ENCODE results near the gene EFL1. TPM values are rescaled to one million over a fixed set of nuclear protein-coding genes. Genes with fewer than 3 reads are reported as not detected.
"Not testable (repeated sequence)": the region's sequence is repeated elsewhere in the genome, so short reads cannot be mapped to it uniquely, and the experiment has no call there.

EFL1 gene
- total RNA-seq, 1 donor from 2014 or later, result 13.3 TPM

GRCh38 chr15:82243644-82244043, 18.9 kb downstream of the EFL1 start:
- H3K36me3 ChIP-seq; intact Hi-C loops (cut with DNase I): not testable (repeated sequence)

GRCh38 chr15:82241836-82242499, 20.6 kb downstream of the EFL1 start:
- H3K9me3 ChIP-seq; intact Hi-C loops (cut with DNase I); H3K27ac ChIP-seq; H3K36me3 ChIP-seq; H3K27me3 ChIP-seq; H3K4me3 ChIP-seq; H3K4me1 ChIP-seq; DNase-seq (ENCODE audit: extremely low spot score in 2 of 2): not testable (repeated sequence)

More at GRCh38 chr15:82243644-82244043, 18.9 kb downstream of the EFL1 start:
- not testable (repeated sequence) for H3K4me3 ChIP-seq; H3K9me3 ChIP-seq; H3K27me3 ChIP-seq; H3K4me1 ChIP-seq; DNase-seq (ENCODE audit: extremely low spot score in 2 of 2); H3K27ac ChIP-seq

GRCh38 chr15:82239685-82240391, 22.7 kb downstream of the EFL1 start:
- H3K36me3 ChIP-seq, result peaks cover 0 to 10% of the 10 kb centered on the region in 2 donors

GRCh38 chr15:82237944-82238534, 24.5 kb downstream of the EFL1 start:
- H3K36me3 ChIP-seq; H3K4me3 ChIP-seq; H3K4me1 ChIP-seq; H3K9me3 ChIP-seq; H3K27me3 ChIP-seq; DNase-seq (ENCODE audit: extremely low spot score in 2 of 2); H3K27ac ChIP-seq; intact Hi-C loops (cut with DNase I): not testable (repeated sequence)

More at GRCh38 chr15:82239685-82240391, 22.7 kb downstream of the EFL1 start:
- Histone ChIP-seq H3K27me3 (no peaks in the 10 kb centered on the region), H3K27ac (no peak overlapping the region), H3K4me1 (no peaks in the 10 kb centered on the region), H3K4me3 (no peak overlapping the region), H3K9me3 (no peaks in the 10 kb centered on the region)
- no peak for DNase-seq (ENCODE audit: extremely low spot score in 2 of 2)
- TF ChIP-seq POLR2AphosphoS5 (IDR thresholded peaks at IDR 0.05; ENCODE audit: insufficient read depth in 1 of 2, low read depth in 1 of 2), result no peak
- TF ChIP-seq POLR2A (IDR thresholded peaks at IDR 0.05), result no peak
- no peak for TF ChIP-seq CTCF (IDR thresholded peaks at IDR 0.05)
- intact Hi-C loops (cut with DNase I), result no loop called here

- no peak for TF ChIP-seq POLR2A (IDR thresholded peaks at IDR 0.05)
- TF ChIP-seq POLR2AphosphoS5 (IDR thresholded peaks at IDR 0.05; ENCODE audit: insufficient read depth in 1 of 2, low read depth in 1 of 2), result no peak
- no peak for TF ChIP-seq CTCF (IDR thresholded peaks at IDR 0.05)
- no peak for DNase-seq (ENCODE audit: extremely low spot score in 2 of 2)
- H3K4me3 ChIP-seq, result no peak overlapping the region
- H3K36me3 ChIP-seq, result peaks cover 0 to 18% of the 10 kb centered on the region in 2 donors
- no peaks in the 10 kb centered on the region for H3K27me3 ChIP-seq
- intact Hi-C loops (cut with DNase I), result loop anchor here (5.0 kb wide), 1 partner anchor 925 kb away; no protein-coding TSS in a partner anchor
- H3K9me3 ChIP-seq, result no peaks in the 10 kb centered on the region
- no peaks in the 10 kb centered on the region for H3K4me1 ChIP-seq
- H3K27ac ChIP-seq, result no peak overlapping the region
Measured at GRCh38 chr15:82231842-82232241, 30.7 kb downstream of the EFL1 start.

- H3K4me1 ChIP-seq, result no peaks in the 10 kb centered on the region
- TF ChIP-seq POLR2A (IDR thresholded peaks at IDR 0.05), result no peak
- no peak for TF ChIP-seq POLR2AphosphoS5 (IDR thresholded peaks at IDR 0.05; ENCODE audit: insufficient read depth in 1 of 2, low read depth in 1 of 2)
- TF ChIP-seq CTCF (IDR thresholded peaks at IDR 0.05), result no peak
- H3K36me3 ChIP-seq, result peaks cover 0 to 22% of the 10 kb centered on the region in 2 donors
- no peaks in the 10 kb centered on the region for H3K9me3 ChIP-seq
- no peaks in the 10 kb centered on the region for H3K27me3 ChIP-seq
- intact Hi-C loops (cut with DNase I), result loop anchor here (5.0 kb wide), 1 partner anchor 926 kb away; no protein-coding TSS in a partner anchor
- no peak overlapping the region for H3K27ac ChIP-seq
- no peak overlapping the region for H3K4me3 ChIP-seq
- DNase-seq (ENCODE audit: extremely low spot score in 2 of 2), result no peak
Measured at GRCh38 chr15:82231233-82231632, 31.3 kb downstream of the EFL1 start.
